ENCODE measurements around the gene TUBB1. TPM values are rescaled to one million over a fixed set of nuclear protein-coding genes. Genes with fewer than 3 reads are reported as not detected.

TUBB1 gene
- total and polyA plus RNA-seq, 2 of the 13 experiments (the other 11 are each of a cell fraction or from before 2014, with no cell fraction given): 0.11 to 57.6 TPM

GRCh38 chr20:59032023-59032712, 12.9 kb downstream of the TUBB1 start, which contains the start of gene ATP5F1E (continued):
- TF ChIP-seq ZNF136 (CRISPR knock-in tag; IDR thresholded peaks at IDR 0.05; ENCODE audit: low read depth) (peak; percentile 84; the same call in 1 of the 2 replicates), ZFP37 (CRISPR knock-in tag; IDR thresholded peaks at IDR 0.05; ENCODE audit: borderline replicate concordance) (peak; percentile 53), JARID2 (CRISPR knock-in tag; IDR thresholded peaks at IDR 0.05; ENCODE audit: insufficient replicate concordance) (peak; percentile 79), ZNF768 (CRISPR knock-in tag; IDR thresholded peaks at IDR 0.05) (peak; percentile 71), ZEB1 (IDR thresholded peaks at IDR 0.05; ENCODE audit: insufficient replicate concordance, low read depth) (no peak), MLXIP (CRISPR knock-in tag; IDR thresholded peaks at IDR 0.05; ENCODE audit: borderline replicate concordance) (peak; percentile 15; the same call in 1 of the 2 replicates), ZHX1 (CRISPR knock-in tag; IDR thresholded peaks at IDR 0.05; ENCODE audit: low read depth) (peak; percentile 94), ATRX (CRISPR knock-in tag; IDR thresholded peaks at IDR 0.05; ENCODE audit: borderline replicate concordance) (no peak), ZNF232 (CRISPR knock-in tag; IDR thresholded peaks at IDR 0.05; ENCODE audit: borderline replicate concordance) (peak; percentile 95; the same call in 1 of the 2 replicates), ZNF501 (CRISPR knock-in tag; IDR thresholded peaks at IDR 0.05) (peak; percentile 99), ETS1 (CRISPR knock-in tag; IDR thresholded peaks at IDR 0.05) (peak; percentile 92), ZNF878 (CRISPR knock-in tag; IDR thresholded peaks at IDR 0.05) (no peak), ZNF781 (CRISPR knock-in tag; IDR thresholded peaks at IDR 0.05; ENCODE audit: borderline replicate concordance, not compliant biosample characterization) (peak; percentile 98), ZHX2 (IDR thresholded peaks at IDR 0.05; ENCODE audit: low read depth) (peak; percentile 77), ZHX2 (CRISPR knock-in tag; IDR thresholded peaks at IDR 0.05; ENCODE audit: borderline replicate concordance) (no peak; the same call in 1 of the 2 replicates)
